OCI-LY7 (cell line): ENCODE results near the gene ELK1. TPM values are rescaled to one million over a fixed set of nuclear protein-coding genes. Genes with fewer than 3 reads are reported as not detected.

Experiments
- BruUV-seq: library from RNA; stranded (reverse); fragments of 400-500 nt; replicated peaks from 2 replicates; lab custom pipeline; 2021; lab: Mats Ljungman, UMichigan
- CTCF ChIA-PET: fragments of 300-600 bp; sonication (Branson Sonifier 250); formaldehyde crosslinking; loops from one replicate; lab custom pipeline; 2022; ENCODE audit warnings: antibody characterized with exemption; ENCODE audit not compliant: unreplicated experiment; lab: Charles Lee
- POLR2A ChIA-PET: fragments of 300-600 bp; sonication (Branson Sonifier 250); formaldehyde crosslinking; loops from one replicate; lab custom pipeline; 2022; ENCODE audit warnings: antibody characterized with exemption; lab: Charles Lee
- DNase-seq: peaks from one replicate; pipeline ENCODE4 v3.0.0-alpha.2; 2015; ENCODE audit warnings: low spot score
- H2AFZ ChIP-seq: fragments of 200-600 bp; sonication (generic), shearing (Covaris generic); 2 replicates; pipeline ENCODE4 v1.6.1; 2014; ENCODE audit warnings: mild to moderate bottlenecking, antibody characterized with exemption, low read length, moderate library complexity
- H3K27ac ChIP-seq: fragments of 200-600 bp; sonication (generic); 2 replicates; pipeline ENCODE4 v1.5.1; 2014; ENCODE audit warnings: mixed run types, low read depth, mild to moderate bottlenecking, moderate library complexity, low read length, inconsistent platforms; ENCODE audit not compliant: poor library complexity, severe bottlenecking
- H3K36me3 ChIP-seq: fragments of 200-600 bp; sonication (generic); 2 replicates; pipeline ENCODE4 v1.6.1; 2014; ENCODE audit warnings: mild to moderate bottlenecking, antibody characterized with exemption, low read length, moderate library complexity, mixed read lengths; ENCODE audit not compliant: insufficient read depth
- H3K4me1 ChIP-seq: fragments of 200-600 bp; sonication (generic); 2 replicates; pipeline ENCODE4 v1.5.1; 2014; ENCODE audit warnings: mild to moderate bottlenecking, low read length; ENCODE audit not compliant: insufficient read depth, poor library complexity, severe bottlenecking
- H3K4me2 ChIP-seq: fragments of 200-600 bp; sonication (generic); 2 replicates; pipeline ENCODE4 v1.6.1; 2014; ENCODE audit warnings: mild to moderate bottlenecking, low read length
- H3K4me3 ChIP-seq: fragments of 200-600 bp; sonication (generic); 2 replicates; pipeline ENCODE4 v1.5.1; 2014; ENCODE audit warnings: mild to moderate bottlenecking, low read depth, low read length; ENCODE audit not compliant: poor library complexity, severe bottlenecking
- H3K79me2 ChIP-seq: fragments of 200-600 bp; sonication (generic); 2 replicates; pipeline ENCODE4 v1.6.1; 2016; ENCODE audit warnings: low read depth, mild to moderate bottlenecking, low read length, moderate library complexity, mixed read lengths; ENCODE audit not compliant: insufficient read depth
- H3K9me2 ChIP-seq: fragments of 200-600 bp; sonication (generic); 2 replicates; pipeline ENCODE4 v1.6.1; 2016; ENCODE audit warnings: mild to moderate bottlenecking, low read length, mixed read lengths; ENCODE audit not compliant: insufficient read depth
- H3K9me3 ChIP-seq: fragments of 200-600 bp; sonication (generic); 2 replicates; pipeline ENCODE4 v1.6.1; 2014; ENCODE audit warnings: mild to moderate bottlenecking, mixed run types, low read length, mixed read lengths
- H4K20me1 ChIP-seq: fragments of 200-600 bp; sonication (generic); 2 replicates; pipeline ENCODE4 v1.6.1; 2014; ENCODE audit warnings: mild to moderate bottlenecking, antibody characterized with exemption, low read length, moderate library complexity, mixed read lengths; ENCODE audit not compliant: insufficient read depth
- CTCF ChIP-seq: fragments of 200-600 bp; sonication (generic); conservative IDR thresholded peaks from 2 replicates; pipeline ENCODE4 v1.5.1; 2014; ENCODE audit warnings: mild to moderate bottlenecking, antibody characterized with exemption, low read length, moderate library complexity, mixed read lengths
- EZH2phosphoT487 ChIP-seq: fragments of 200-600 bp; sonication (generic); IDR thresholded peaks from 2 replicates; pipeline ENCODE4 v1.6.1; 2018; ENCODE audit warnings: low read depth, borderline replicate concordance, mild to moderate bottlenecking, mixed run types, antibody characterized with exemption, low read length, moderate library complexity, mixed read lengths
- intact Hi-C: fragments of 100-400 bp; cut with micrococcal nuclease; formaldehyde crosslinking; loops from one replicate; pipeline ENCODE4 v1.10.0; 2022; ENCODE audit not compliant: unreplicated experiment
- total RNA-seq, 2 experiments: library from RNA; depleted of rRNA in 1 of 2; stranded (reverse); fragments of >200 nt in 1 of 2; shearing (Covaris generic) in 1 of 2; gene quantifications; 2 replicates each; pipeline ENCODE4 v1.2.3, GENCODE V29; 2014 to 2022

ELK1 gene
- total RNA-seq, 2 experiments from 2014 or later: 23.3 to 51.0 TPM

GRCh38 chrX:47651043-47651905, 911 bp upstream of the ELK1 start:
- Histone ChIP-seq H3K9me2 (no peaks in the 10 kb centered on the region), H3K27ac (peak overlapping the region; percentile 46), H3K79me2 (peaks cover 19% of the 10 kb centered on the region; the same call in 1 of the 2 replicates), H3K4me2 (peak overlapping the region; percentile 76), H3K4me3 (peak overlapping the region; percentile 66), H3K4me1 (peaks cover 21% of the 10 kb centered on the region), H3K9me3 (no peaks in the 10 kb centered on the region), H2AFZ (no peak overlapping the region), H3K36me3 (peaks cover 62% of the 10 kb centered on the region), H4K20me1 (no peaks in the 10 kb centered on the region)
- intact Hi-C loops: loop anchor here (2.0 to 10.0 kb wide), 5 partner anchors 89 to 432 kb away; partner anchors contain the start of genes ARAF, CDK16 and ZNF81
- CTCF ChIA-PET: interaction anchor here (0.6 kb wide), 1 partner anchor 162 kb away, joined by 3 read pairs; no protein-coding TSS in a partner anchor
- BruUV-seq: no TSS peak
- no peak for TF ChIP-seq CTCF
- no peak for TF ChIP-seq EZH2phosphoT487
- no peak for DNase-seq
- POLR2A ChIA-PET: interaction anchor here (0.9 to 1.2 kb wide), 2 partner anchors 10 to 160 kb away, joined by 3 to 4 read pairs; no protein-coding TSS in a partner anchor

- ChIA-PET POLR2A (interaction anchor here (0.6 to 1.2 kb wide), 4 partner anchors 156 to 1114 kb away, joined by 3 to 10 read pairs (median 4); no protein-coding TSS in a partner anchor), CTCF (no interaction called here)
- no peaks in the 10 kb centered on the region for H3K9me2 ChIP-seq
- no peak overlapping the region for H2AFZ ChIP-seq
- H3K36me3 ChIP-seq: peaks cover 47% of the 10 kb centered on the region
- no peaks in the 10 kb centered on the region for H4K20me1 ChIP-seq
- BruUV-seq: no TSS peak
- peaks cover 21% of the 10 kb centered on the region for H3K4me1 ChIP-seq
- H3K9me3 ChIP-seq: no peaks in the 10 kb centered on the region
- H3K4me2 ChIP-seq: peak overlapping the region; percentile 92
- intact Hi-C loops: loop anchor here (1.0 to 10.0 kb wide), 7 partner anchors 9 to 431 kb away; partner anchors contain the start of genes ARAF, CDK16 and ZNF81
- peaks cover 19% of the 10 kb centered on the region; the same call in 1 of the 2 replicates for H3K79me2 ChIP-seq
- no peak for DNase-seq
- peak overlapping the region; percentile 52 for H3K27ac ChIP-seq
- TF ChIP-seq EZH2phosphoT487 (no peak), CTCF (no peak)
- peak overlapping the region; percentile 96 for H3K4me3 ChIP-seq
Observed at GRCh38 chrX:47649781-47650163, 591 bp downstream of the ELK1 start.
